Stimulated activated naive B cell treated with anti-CD40 and anti-IgM and Interleukin-4, amounts not matched to agents 10 μg/mL and 1 μg/mL and 100 μg/mL, for 72 hours (primary cell): Measurements from ENCODE around the gene CCNJL.

Source experiments
- ATAC-seq, 2 donors: fragments of 150-1000 bp; cut with Tn5 transposase; replicated peaks; 2 replicates each; pipeline ENCODE4 v1.10.0; 2021; ENCODE audit warnings: moderate library complexity in 1 of 2
- DNase-seq: peaks from one replicate; pipeline ENCODE4 v3.0.0; 2021
- H3K27ac Mint-ChIP-seq: one replicate; pipeline ENCODE4 v1.8.0; 2022; ENCODE audit warnings: mild to moderate bottlenecking, mixed read lengths
- H3K27me3 Mint-ChIP-seq, 2 donors: one replicate each; pipeline ENCODE4 v1.8.0; 2022; ENCODE audit warnings: mixed read lengths in 2 of 2
- H3K36me3 Mint-ChIP-seq, 2 donors: one replicate each; pipeline ENCODE4 v1.8.0; 2022; ENCODE audit warnings: mixed read lengths in 2 of 2, mild to moderate bottlenecking in 1 of 2
- H3K4me1 Mint-ChIP-seq, 2 donors: one replicate each; pipeline ENCODE4 v1.8.0; 2022; ENCODE audit warnings: mixed read lengths in 2 of 2, mild to moderate bottlenecking in 1 of 2
- H3K4me3 Mint-ChIP-seq, 2 donors: one replicate each; pipeline ENCODE4 v1.8.0; 2022; ENCODE audit warnings: mild to moderate bottlenecking in 2 of 2, mixed read lengths in 2 of 2, moderate library complexity in 1 of 2
- H3K9me3 Mint-ChIP-seq, 2 donors: one replicate each; pipeline ENCODE4 v1.8.0; 2022; ENCODE audit warnings: mixed read lengths in 2 of 2, mild to moderate bottlenecking in 1 of 2

The CCNJL gene

DNA sequence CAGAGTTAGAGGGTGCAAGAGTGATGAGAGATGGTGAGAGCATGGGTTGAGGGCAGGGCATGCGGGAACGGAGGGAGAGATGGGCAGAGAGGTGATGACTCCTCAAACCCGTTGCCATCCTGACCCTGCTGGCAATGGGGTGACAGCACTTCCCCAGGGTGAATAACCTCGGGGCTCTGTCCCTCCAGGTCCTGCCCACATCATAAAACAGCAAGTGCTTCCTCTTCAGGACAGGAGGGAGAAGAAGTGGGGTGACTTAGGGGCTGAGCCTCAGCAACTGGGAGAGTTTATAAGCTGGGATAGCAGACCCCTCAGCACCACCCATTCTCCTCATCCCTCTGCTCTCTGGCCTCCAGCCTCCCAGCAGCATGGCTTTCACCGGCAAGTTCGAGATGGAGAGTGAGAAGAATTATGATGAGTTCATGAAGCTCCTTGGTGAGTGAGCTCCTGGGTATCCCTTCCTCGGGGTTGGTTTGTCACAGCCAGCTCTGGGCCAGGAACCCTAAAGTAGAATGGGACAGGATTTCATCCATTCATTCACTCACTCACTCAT is 83.1 kb downstream of the CCNJL start, which contains the start of gene FABP6:
FABP6 (plus strand) TSS at position 317 of the 553 bp plus-strand sequence; CDS start at position 369, 52 bp downstream.
- Mint-ChIP-seq H3K4me3 (no peak within 1 kb of the TSS), H3K9me3 (no peaks in the 10 kb centered on the region), H3K27me3 (peaks cover 7 to 8% of the 10 kb centered on the region in 2 donors), H3K4me1 (peaks cover 6 to 18% of the 10 kb centered on the region in 2 donors), H3K36me3 (no peaks in the 10 kb centered on the region), H3K27ac (peak within 1 kb of the TSS; percentile 80)
- ATAC-seq (no peak), DNase-seq (no peak)

DNA sequence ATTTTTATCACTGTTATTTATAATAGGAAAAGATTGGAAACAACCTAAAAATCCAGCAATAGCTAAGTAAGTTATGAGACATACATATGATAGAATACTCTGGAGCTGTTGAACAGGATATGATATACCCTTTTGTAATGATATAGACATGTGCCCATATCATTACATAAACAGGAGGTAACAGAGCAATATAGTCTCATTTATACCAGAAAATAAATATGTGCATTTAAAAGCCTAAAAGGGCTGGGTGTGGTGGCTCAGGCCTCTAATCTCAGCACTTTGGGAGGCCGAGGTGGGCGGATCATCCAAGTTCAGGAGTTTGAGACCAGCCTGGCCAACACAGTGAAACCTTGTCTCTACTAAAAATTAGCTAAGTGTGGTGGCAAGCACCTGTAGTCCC is 85.4 kb downstream of the CCNJL start:
- Mint-ChIP-seq H3K36me3 (no peaks in the 10 kb centered on the region), H3K4me1 (peaks cover 6 to 15% of the 10 kb centered on the region in 2 donors), H3K4me3 (no peak overlapping the region), H3K27me3 (peaks cover 7 to 8% of the 10 kb centered on the region in 2 donors), H3K27ac (no peak overlapping the region), H3K9me3 (peaks cover 0 to 1% of the 10 kb centered on the region in 2 donors)
- ATAC-seq (no peak), DNase-seq (no peak)

DNA sequence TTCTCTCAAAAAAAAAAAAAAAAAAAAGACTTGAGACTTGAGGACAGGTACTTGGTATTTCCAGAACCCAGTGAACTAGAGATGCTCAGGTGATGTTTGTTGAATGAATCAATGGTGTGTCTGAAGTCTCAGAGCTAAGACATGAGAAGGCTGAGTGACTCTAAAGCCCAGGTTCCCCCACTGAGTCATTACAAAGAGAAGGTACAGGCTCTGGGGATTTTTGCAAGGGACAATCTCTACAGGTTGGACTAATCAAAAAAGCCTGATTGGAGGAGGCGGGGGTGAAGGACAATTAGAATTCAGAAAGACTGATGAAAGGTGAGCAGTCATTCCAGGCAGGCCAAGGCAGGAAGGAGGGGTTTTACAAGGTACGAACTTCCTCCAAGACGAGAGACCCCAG is 91.3 kb downstream of the CCNJL start:
- H3K27ac Mint-ChIP-seq, result no peak overlapping the region
- DNase-seq (no peak), ATAC-seq (peak; percentile 57 to 98)
- H3K4me1 Mint-ChIP-seq, result peaks cover 2 to 6% of the 10 kb centered on the region in 2 donors
- no peak overlapping the region for H3K4me3 Mint-ChIP-seq
- no peaks in the 10 kb centered on the region for H3K27me3 Mint-ChIP-seq
- H3K36me3 Mint-ChIP-seq, result no peaks in the 10 kb centered on the region
- H3K9me3 Mint-ChIP-seq, result peaks cover 0 to 1% of the 10 kb centered on the region in 2 donors

DNA sequence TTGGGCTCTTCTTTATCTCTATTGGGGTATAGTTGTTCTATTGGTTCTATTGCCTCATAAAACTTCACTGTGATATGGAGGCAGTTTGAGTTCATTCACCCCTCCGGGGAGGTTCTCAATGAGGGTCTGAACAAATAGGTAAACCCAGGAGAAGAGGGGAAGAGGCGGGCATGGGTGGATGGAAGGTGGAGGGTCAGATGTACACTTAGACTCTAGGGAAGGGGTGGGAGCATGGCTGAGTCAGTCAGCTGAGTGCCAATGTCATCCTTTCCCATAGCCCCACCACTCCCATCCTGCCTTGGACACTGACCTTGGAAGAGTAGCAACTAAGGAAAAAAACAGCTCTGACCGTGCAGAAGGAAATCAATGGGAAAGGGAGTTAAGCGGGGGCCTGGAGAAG is 93.0 kb downstream of the CCNJL start:
- Mint-ChIP-seq H3K36me3 (no peaks in the 10 kb centered on the region), H3K27me3 (no peaks in the 10 kb centered on the region), H3K4me1 (peaks cover 2 to 6% of the 10 kb centered on the region in 2 donors), H3K27ac (no peak overlapping the region), H3K9me3 (peaks cover 0 to 1% of the 10 kb centered on the region in 2 donors), H3K4me3 (no peak overlapping the region)
- ATAC-seq (no peak), DNase-seq (no peak)

DNA sequence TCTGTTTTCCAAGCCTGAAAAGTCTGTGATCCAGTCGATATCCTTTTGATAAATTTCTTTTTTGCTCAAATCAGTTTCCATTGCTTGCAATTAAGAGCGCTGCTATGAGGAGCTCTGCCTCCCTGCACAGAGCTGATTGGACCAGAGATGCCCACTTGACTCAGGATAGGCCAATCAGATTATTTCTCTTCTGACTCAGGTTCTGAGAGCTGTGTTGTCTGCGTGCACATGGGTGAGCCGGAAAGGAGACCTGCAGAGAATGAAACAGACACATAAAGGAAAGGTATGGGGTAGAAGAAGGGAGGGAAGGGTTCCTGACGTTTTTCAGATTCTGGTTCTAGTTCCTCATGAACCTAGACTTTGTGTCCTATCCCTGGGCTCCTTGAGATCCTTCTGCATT is 98.8 kb downstream of the CCNJL start:
- H3K27me3 Mint-ChIP-seq, result no peaks in the 10 kb centered on the region
- no peak overlapping the region for H3K27ac Mint-ChIP-seq
- ATAC-seq (no peak), DNase-seq (no peak)
- no peaks in the 10 kb centered on the region for H3K4me1 Mint-ChIP-seq
- H3K36me3 Mint-ChIP-seq, result no peaks in the 10 kb centered on the region
- H3K4me3 Mint-ChIP-seq, result no peak overlapping the region
- H3K9me3 Mint-ChIP-seq, result no peaks in the 10 kb centered on the region

DNA sequence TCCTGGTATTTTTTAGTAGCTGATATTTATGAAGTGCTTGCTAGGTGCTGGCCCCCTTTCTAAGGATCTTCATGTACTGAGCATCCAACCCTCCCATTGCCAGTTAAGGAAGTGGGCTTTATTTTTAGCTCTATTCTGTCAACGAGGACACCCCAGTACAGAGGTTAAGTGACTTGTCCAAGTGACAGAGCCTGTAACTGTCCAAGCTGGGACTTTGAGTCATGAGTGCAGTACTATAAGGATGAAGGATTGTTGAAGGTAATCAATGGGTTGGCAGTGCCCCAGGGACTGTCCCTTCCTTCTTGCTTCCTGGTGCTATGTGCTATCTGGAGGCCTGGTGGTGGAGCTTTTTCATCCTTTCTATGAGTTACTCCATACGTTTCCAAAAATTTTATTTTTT is 101.0 kb downstream of the CCNJL start:
- Mint-ChIP-seq H3K4me3 (no peak overlapping the region), H3K4me1 (no peaks in the 10 kb centered on the region)

DNA sequence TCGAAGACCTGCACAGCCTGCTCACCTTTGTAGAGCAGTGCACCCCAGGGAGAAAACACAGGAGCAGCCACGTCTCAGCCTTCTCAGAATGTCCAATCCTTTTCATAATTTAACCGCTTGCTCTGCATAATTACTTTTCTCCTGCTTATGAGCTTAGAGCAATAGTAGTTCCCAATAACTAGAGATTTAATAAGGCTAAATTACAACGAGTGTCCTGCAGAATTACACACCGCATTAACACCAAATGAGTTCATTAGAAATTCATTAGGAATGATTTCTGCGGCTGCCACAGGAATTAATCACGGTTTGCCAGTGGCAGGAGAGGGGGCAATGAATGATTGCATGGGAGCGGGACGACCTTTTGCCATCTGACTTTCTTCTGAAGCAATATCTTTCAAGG is 101.8 kb downstream of the CCNJL start:
- no peak for ATAC-seq
- Mint-ChIP-seq H3K27ac (no peak overlapping the region), H3K27me3 (no peaks in the 10 kb centered on the region), H3K4me3 (no peak overlapping the region), H3K36me3 (no peaks in the 10 kb centered on the region), H3K4me1 (no peaks in the 10 kb centered on the region), H3K9me3 (no peaks in the 10 kb centered on the region)
- no peak for DNase-seq

More for the DNA sequence above, 101.0 kb downstream of the CCNJL start:
- Mint-ChIP-seq H3K27me3 (no peaks in the 10 kb centered on the region), H3K27ac (no peak overlapping the region), H3K36me3 (no peaks in the 10 kb centered on the region), H3K9me3 (no peaks in the 10 kb centered on the region)
- DNase-seq, result no peak
- ATAC-seq, result no peak

DNA sequence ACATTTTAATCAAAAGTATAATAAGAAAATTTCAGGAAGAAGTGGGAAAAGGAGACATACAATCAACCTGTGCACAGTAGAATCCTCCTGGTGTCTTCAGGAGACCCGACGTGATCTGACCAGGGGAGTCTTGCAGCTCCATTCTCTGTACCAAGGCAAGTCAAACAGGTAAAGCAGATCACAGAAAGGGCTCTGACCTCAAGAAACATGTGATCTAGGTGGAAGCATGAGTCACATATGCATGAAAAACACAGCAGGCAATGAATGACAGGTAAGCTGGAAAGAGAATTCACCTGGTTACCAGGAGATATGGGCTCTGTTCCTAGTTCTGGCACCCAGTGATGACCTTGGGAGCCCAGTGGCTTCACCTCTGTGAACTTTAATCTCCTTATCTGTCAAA is 102.4 kb downstream of the CCNJL start:
- no peaks in the 10 kb centered on the region for H3K9me3 Mint-ChIP-seq
- H3K27ac Mint-ChIP-seq, result no peak overlapping the region

DNA sequence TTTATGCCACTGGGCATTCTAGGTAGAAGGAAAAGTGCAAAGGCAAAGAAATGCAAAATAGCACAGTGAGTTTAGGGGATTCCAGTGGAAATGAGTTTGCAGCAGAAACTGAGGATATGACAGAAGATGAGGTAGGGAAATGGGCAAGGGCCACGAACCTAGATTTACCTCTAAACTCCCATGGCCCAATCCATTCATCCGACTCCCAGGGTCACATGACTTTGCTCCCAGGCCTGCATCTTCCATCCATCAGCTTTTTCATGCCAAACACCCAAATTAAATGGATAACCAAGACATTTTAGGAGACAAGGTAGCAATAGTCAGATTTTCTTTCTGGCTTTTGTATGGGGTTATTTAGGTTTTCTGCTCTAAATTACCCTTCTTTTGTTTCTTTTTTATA is 105.3 kb downstream of the CCNJL start:
- DNase-seq, result no peak
- Mint-ChIP-seq H3K4me1 (no peaks in the 10 kb centered on the region), H3K36me3 (no peaks in the 10 kb centered on the region), H3K27ac (no peak overlapping the region), H3K4me3 (no peak overlapping the region), H3K27me3 (no peaks in the 10 kb centered on the region), H3K9me3 (no peaks in the 10 kb centered on the region)
- ATAC-seq, result no peak

More for the DNA sequence above, 102.4 kb downstream of the CCNJL start:
- Mint-ChIP-seq H3K36me3 (no peaks in the 10 kb centered on the region), H3K4me1 (no peaks in the 10 kb centered on the region), H3K4me3 (no peak overlapping the region), H3K27me3 (no peaks in the 10 kb centered on the region)
- DNase-seq, result no peak
- ATAC-seq, result no peak
